ENCODE results near the gene RANBP17. TPM values are rescaled to one million over a fixed set of nuclear protein-coding genes. Genes with fewer than 3 reads are reported as not detected.

RANBP17 gene
- total RNA-seq, 4 donors from 2014 or later = 0.38 to 5.1 (median 1.4) TPM

DNA sequence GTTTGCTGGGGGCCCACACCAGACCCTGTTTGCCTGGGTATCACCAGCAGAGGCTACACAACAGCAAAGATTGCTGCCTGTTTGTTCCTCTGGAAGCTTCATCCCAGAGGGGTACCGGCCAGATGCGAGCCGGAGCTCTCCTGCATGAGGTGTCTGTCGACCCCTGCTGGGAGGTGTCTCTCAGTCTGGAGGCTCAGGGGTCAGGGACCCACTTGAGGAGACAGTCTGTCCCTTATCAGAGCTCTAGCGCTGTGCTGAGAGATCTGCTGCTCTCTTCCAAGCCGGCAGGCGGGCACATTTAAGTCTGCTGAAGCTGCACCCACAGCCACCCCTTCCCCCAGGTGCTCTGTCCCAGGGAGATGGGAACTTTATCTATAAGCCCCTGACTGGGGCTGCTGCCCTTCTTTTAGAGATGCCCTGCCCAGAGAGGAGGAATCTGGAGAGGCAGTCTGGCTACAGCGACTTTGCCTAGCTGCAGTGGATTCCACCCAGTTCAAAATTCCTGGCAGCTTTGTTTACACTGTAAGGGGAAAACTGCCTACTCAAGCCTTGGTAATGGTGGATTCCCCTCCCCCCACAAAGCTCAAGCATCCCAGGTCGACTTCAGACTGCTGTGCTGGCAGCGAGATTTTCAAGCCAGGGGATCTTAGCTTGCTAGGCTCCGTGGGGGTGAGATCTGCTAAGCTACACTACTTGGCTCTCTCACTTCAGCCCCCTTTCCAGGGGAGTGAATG lies 241.2 kb downstream of the RANBP17 start:
- WGBS, 2 donors = 84% methylated on average over 10 to 11 of the region's 11 CpGs
- intact Hi-C loops (cut with DNase I; ENCODE audit: low total_unique reads) = no loop called here
- H3K4me3 ChIP-seq (ENCODE audit: low read depth, poor library complexity, severe bottlenecking) = no peak overlapping the region
- DNase-seq (ENCODE audit: low spot score in 2 of 2) = no peak
- TF ChIP-seq, protein P1, sequence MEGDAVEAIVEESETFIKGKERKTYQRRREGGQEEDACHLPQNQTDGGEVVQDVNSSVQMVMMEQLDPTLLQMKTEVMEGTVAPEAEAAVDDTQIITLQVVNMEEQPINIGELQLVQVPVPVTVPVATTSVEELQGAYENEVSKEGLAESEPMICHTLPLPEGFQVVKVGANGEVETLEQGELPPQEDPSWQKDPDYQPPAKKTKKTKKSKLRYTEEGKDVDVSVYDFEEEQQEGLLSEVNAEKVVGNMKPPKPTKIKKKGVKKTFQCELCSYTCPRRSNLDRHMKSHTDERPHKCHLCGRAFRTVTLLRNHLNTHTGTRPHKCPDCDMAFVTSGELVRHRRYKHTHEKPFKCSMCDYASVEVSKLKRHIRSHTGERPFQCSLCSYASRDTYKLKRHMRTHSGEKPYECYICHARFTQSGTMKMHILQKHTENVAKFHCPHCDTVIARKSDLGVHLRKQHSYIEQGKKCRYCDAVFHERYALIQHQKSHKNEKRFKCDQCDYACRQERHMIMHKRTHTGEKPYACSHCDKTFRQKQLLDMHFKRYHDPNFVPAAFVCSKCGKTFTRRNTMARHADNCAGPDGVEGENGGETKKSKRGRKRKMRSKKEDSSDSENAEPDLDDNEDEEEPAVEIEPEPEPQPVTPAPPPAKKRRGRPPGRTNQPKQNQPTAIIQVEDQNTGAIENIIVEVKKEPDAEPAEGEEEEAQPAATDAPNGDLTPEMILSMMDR (IDR thresholded peaks at IDR 0.05) = no peak
- no peak for TF ChIP-seq POLR2A (IDR thresholded peaks at IDR 0.05)

DNA sequence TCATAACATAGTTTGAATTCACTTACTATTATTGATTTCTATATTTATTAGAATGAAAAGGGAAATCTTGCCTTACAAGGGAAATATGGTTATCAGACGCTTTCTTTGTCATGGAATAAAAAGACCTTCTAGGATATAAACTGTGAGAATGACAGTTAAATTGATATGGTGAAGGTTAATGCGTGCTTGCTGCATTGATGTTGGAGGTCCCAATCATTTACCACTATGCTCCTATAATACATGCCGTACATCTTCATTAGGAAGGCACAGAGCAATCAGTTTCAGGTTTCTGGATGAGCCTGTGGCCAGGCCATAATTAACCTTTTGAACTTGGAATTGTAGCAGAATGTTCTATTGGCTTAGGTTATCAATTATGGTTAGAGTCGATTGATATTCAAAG lies 245.9 kb downstream of the RANBP17 start:
- TF ChIP-seq, protein P1 (IDR thresholded peaks at IDR 0.05) = no peak
- TF ChIP-seq POLR2A (IDR thresholded peaks at IDR 0.05) = no peak
- intact Hi-C loops (cut with DNase I; ENCODE audit: low total_unique reads) = no loop called here
- H3K4me3 ChIP-seq (ENCODE audit: low read depth, poor library complexity, severe bottlenecking) = no peak overlapping the region
- no peak for DNase-seq (ENCODE audit: low spot score in 2 of 2)
- WGBS, 2 donors = 84 to 90% methylated on average over 4 of the region's 4 CpGs

DNA sequence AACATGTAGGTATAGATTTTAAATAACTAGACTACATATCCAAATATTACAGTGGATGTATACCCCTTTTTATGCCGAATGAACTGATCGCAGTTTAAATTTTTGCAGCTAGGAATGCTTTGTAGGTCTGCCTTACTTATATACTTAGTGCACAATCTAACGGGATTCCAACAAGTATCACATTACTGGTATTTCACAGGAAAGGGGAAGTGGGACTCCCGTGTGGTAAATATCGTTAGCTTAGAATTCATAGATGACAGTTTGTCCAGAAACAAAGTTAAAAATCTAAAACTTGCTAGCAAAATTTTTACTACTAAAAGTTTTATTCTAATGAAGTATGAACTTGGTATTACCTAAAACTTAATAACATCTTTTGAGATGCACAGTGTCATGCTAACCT lies 253.7 kb downstream of the RANBP17 start:
- no peak overlapping the region for H3K4me3 ChIP-seq (ENCODE audit: low read depth, poor library complexity, severe bottlenecking)
- TF ChIP-seq, protein P1 (IDR thresholded peaks at IDR 0.05) = no peak
- TF ChIP-seq POLR2A (IDR thresholded peaks at IDR 0.05) = no peak
- DNase-seq (ENCODE audit: low spot score in 2 of 2) = no peak
- intact Hi-C loops (cut with DNase I; ENCODE audit: low total_unique reads) = no loop called here
- 87 to 88% methylated on average over 5 of the region's 5 CpGs for WGBS, 2 donors

DNA sequence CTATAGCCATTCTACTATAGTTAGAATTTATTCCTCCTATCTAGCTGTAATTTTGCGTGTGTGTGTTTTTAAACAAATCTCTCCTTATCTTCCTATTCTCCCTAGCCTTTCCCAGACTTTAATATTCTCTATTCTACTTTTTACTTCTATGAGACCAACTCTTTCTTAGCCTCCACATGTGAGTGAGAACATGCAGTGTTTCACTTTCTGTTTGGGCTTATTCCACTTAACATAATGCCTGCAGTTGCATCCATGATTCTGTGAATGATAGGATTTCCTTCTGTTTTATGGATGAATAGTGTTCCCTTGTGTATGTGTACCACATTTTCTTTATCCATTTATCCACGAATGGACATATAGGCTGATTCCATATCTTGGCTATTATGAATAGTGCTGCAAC lies 254.9 kb downstream of the RANBP17 start:
- intact Hi-C loops (cut with DNase I; ENCODE audit: low total_unique reads) = no loop called here
- no peak overlapping the region for H3K4me3 ChIP-seq (ENCODE audit: low read depth, poor library complexity, severe bottlenecking)
- TF ChIP-seq POLR2A (IDR thresholded peaks at IDR 0.05) = no peak
- TF ChIP-seq, protein P1 (IDR thresholded peaks at IDR 0.05) = no peak
- DNase-seq (ENCODE audit: low spot score in 2 of 2) = no peak
- WGBS, 2 donors = 88 to 97% methylated on average over 2 of the region's 2 CpGs

GRCh38 chr5:171120986-171121622 lies 259.3 kb downstream of the RANBP17 start:
- no peak for DNase-seq (ENCODE audit: low spot score in 2 of 2)
- intact Hi-C loops (cut with DNase I; ENCODE audit: low total_unique reads) = no loop called here
- WGBS, 2 donors = 89% methylated on average over 11 to 15 of the region's 15 CpGs
- H3K4me3 ChIP-seq (ENCODE audit: low read depth, poor library complexity, severe bottlenecking) = no peak overlapping the region
- TF ChIP-seq POLR2A (IDR thresholded peaks at IDR 0.05) = no peak
- TF ChIP-seq, protein P1 (IDR thresholded peaks at IDR 0.05) = no peak

Data from lower leg skin (tissue), 4 donors.